A549 (cell line): Measurements from ENCODE around the gene SH3BGRL2. TPM values are rescaled to one million over a fixed set of nuclear protein-coding genes. Genes with fewer than 3 reads are reported as not detected.

Source experiments
- ATAC-seq, 2 experiments: fragments of 200-7000 bp in 1 of 2; fragments of >200 bp in 1 of 2; cut with Nextera tagmentation in 1 of 2; cut with Tn5 transposase in 1 of 2; 3 replicates each; pipeline versions ENCODE4 v1.8.0 to v1.9.1; 2018 to 2020; ENCODE audit warnings: mild to moderate bottlenecking in 1 of 2, moderate library complexity in 1 of 2
- CTCF ChIA-PET: fragments of 300-600 bp; sonication (Branson Sonifier 250); formaldehyde crosslinking; extraction: SDS; loops from one replicate; lab custom pipeline; 2021; ENCODE audit warnings: antibody characterized with exemption, inconsistent platforms; lab: Yijun Ruan, JAX
- POLR2A ChIA-PET: fragments of 350-600 bp; formaldehyde crosslinking; extraction: SDS; loops from one replicate; lab custom pipeline; 2021; ENCODE audit warnings: antibody characterized with exemption, inconsistent platforms; lab: Yijun Ruan, JAX
- DNase-seq, 2 experiments: peaks; one replicate each; pipeline versions ENCODE4 v3.0.0 to v3.0.0-alpha.2; 2011 to 2016; ENCODE audit warnings: low read depth in 1 of 2, low spot score in 1 of 2
- FAIRE-seq: peaks from 2 replicates; lab custom pipeline; 2011; peaks lifted over from hg19 to GRCh38; lab: Jason Lieb, UNC
- H3K27ac ChIP-seq, 2 experiments: fragments of >200 bp; sonication (Bioruptor Twin); formaldehyde crosslinking; 3 replicates each; pipeline ENCODE4 v1.5.1; 2016 to 2017
- H3K4me1 ChIP-seq: fragments of >200 bp; sonication (Bioruptor Twin); formaldehyde crosslinking; 3 replicates; pipeline ENCODE4 v1.6.1; 2016
- H3K4me2 ChIP-seq: fragments of >200 bp; sonication (Bioruptor Twin); formaldehyde crosslinking; 3 replicates; pipeline ENCODE4 v1.6.1; 2016
- H3K4me3 ChIP-seq: fragments of >200 bp; sonication (Bioruptor Twin); formaldehyde crosslinking; 3 replicates; pipeline ENCODE4 v1.5.1; 2016
- H3K9me3 ChIP-seq: fragments of >200 bp; sonication (Bioruptor Twin); formaldehyde crosslinking; 3 replicates; pipeline ENCODE4 v1.6.1; 2016
- BCL3 ChIP-seq: fragments of >200 bp; sonication (Bioruptor Twin); formaldehyde crosslinking; IDR thresholded peaks from 3 replicates; pipeline ENCODE4 v1.6.1; 2016
- CBX2 ChIP-seq: fragments of 200-600 bp; sonication (generic); IDR thresholded peaks from 2 replicates; pipeline ENCODE4 v1.6.1; 2016; ENCODE audit warnings: low read depth, mild to moderate bottlenecking, borderline replicate concordance
- CBX8 ChIP-seq: fragments of 200-600 bp; sonication (generic); IDR thresholded peaks from 2 replicates; pipeline ENCODE4 v1.6.1; 2016
- CEBPB ChIP-seq, 2 experiments: fragments of >200 bp in 1 of 2; sonication (Bioruptor Twin) in 1 of 2; formaldehyde crosslinking in 1 of 2; IDR thresholded peaks; 2 replicates each; pipeline ENCODE4 v1.6.1; 2012 to 2016
- E2F6 ChIP-seq: IDR thresholded peaks from 2 replicates; pipeline ENCODE4 v1.6.1; 2012; ENCODE audit warnings: low read depth, borderline replicate concordance
- ESRRA ChIP-seq: fragments of 150-350 bp; IDR thresholded peaks from 2 replicates; pipeline ENCODE4 v1.6.1; 2014; ENCODE audit warnings: mild to moderate bottlenecking, low read length, borderline replicate concordance
- FOSB ChIP-seq: fragments of 250-450 bp; sonication (Bioruptor Pico); IDR thresholded peaks from 2 replicates; pipeline ENCODE4 v1.5.0; 2020; ENCODE audit warnings: mild to moderate bottlenecking, moderate library complexity
- FOSL2 ChIP-seq, 2 experiments: fragments of 450-650 bp in 1 of 2; fragments of >200 bp in 1 of 2; sonication (Bioruptor Twin) in 1 of 2; formaldehyde crosslinking; IDR thresholded peaks; 2 replicates each; pipeline versions ENCODE4 v1.5.0 to v1.6.1; 2016 to 2020; ENCODE audit warnings: mild to moderate bottlenecking in 1 of 2, moderate library complexity in 1 of 2
- FOXS1 ChIP-seq: fragments of 250-450 bp; sonication (Bioruptor Pico); IDR thresholded peaks from 2 replicates; pipeline ENCODE4 v1.5.0; 2020; ENCODE audit warnings: mild to moderate bottlenecking, moderate library complexity
- HEYL ChIP-seq: fragments of 250-450 bp; sonication (Bioruptor Pico); IDR thresholded peaks from 2 replicates; pipeline ENCODE4 v1.8.0; 2021; ENCODE audit warnings: mild to moderate bottlenecking, moderate library complexity
- HOXB5 ChIP-seq: fragments of 250-450 bp; sonication (Bioruptor Pico); IDR thresholded peaks from 2 replicates; pipeline ENCODE4 v1.5.0; 2020; ENCODE audit warnings: mild to moderate bottlenecking, moderate library complexity
- KDM5A ChIP-seq: fragments of 200-600 bp; sonication (generic); IDR thresholded peaks from 2 replicates; pipeline ENCODE4 v1.6.1; 2016; ENCODE audit warnings: antibody characterized with exemption, mild to moderate bottlenecking
- MAZ ChIP-seq: fragments of 150-350 bp; IDR thresholded peaks from 2 replicates; pipeline ENCODE4 v1.6.1; 2014; ENCODE audit warnings: antibody characterized with exemption, low read depth, low read length, borderline replicate concordance
- NFE2L2 ChIP-seq: fragments of 150-350 bp; conservative IDR thresholded peaks from 2 replicates; pipeline ENCODE4 v1.6.1; 2014; ENCODE audit warnings: low read length
- NR3C1 ChIP-seq: fragments of >200 bp; sonication (Bioruptor Twin); formaldehyde crosslinking; IDR thresholded peaks from 3 replicates; pipeline ENCODE4 v1.6.1; 2017
- PHF8 ChIP-seq: fragments of 200-600 bp; sonication (generic); IDR thresholded peaks from 2 replicates; pipeline ENCODE4 v1.6.1; 2016; ENCODE audit warnings: low read depth, mild to moderate bottlenecking, antibody characterized with exemption, moderate library complexity, borderline replicate concordance
- POLR2AphosphoS2 ChIP-seq: conservative IDR thresholded peaks from 2 replicates; pipeline ENCODE4 v1.6.1; 2012; ENCODE audit warnings: low read length, improper control_type of control experiment, inconsistent platforms
- SMC3 ChIP-seq: fragments of >200 bp; sonication (Bioruptor Twin); formaldehyde crosslinking; IDR thresholded peaks from 3 replicates; pipeline ENCODE4 v1.6.1; 2018; ENCODE audit warnings: inconsistent platforms
- TP53 ChIP-seq: fragments of 250-450 bp; sonication (Bioruptor Pico); IDR thresholded peaks from 2 replicates; pipeline ENCODE4 v1.5.0; 2021; ENCODE audit warnings: mild to moderate bottlenecking, moderate library complexity
- USF2 ChIP-seq: fragments of 450-650 bp; IDR thresholded peaks from 2 replicates; pipeline ENCODE4 v1.6.1; 2014; ENCODE audit warnings: antibody characterized with exemption
- ZC3H11A ChIP-seq: fragments of 450-650 bp; IDR thresholded peaks from 2 replicates; pipeline ENCODE4 v1.6.1; 2014; ENCODE audit warnings: antibody characterized with exemption, mild to moderate bottlenecking
- WGBS: methylation state at CpG from one replicate; pipeline ENCODE4 v1.1.6; 2017; ENCODE audit errors: missing lambda C conversion rate; 5-methylcytosine and 5-hydroxymethylcytosine counted together
- polyA plus RNA-seq, 4 experiments: library from polyadenylated mRNA; depleted of rRNA in 3 of 4; stranded (reverse); fragments of >200 nt; fragmentation: RNase III in 1 of 4; extraction: RNeasy Plus Mini Kit Qiagen cat#74134 plus additional on column Dnase treatment in 1 of 4; gene quantifications; 2 replicates in 3 of 4; 3 replicates in 1 of 4; pipeline ENCODE4 v1.2.3, GENCODE V29; 2011 to 2017
- TF ChIP-seq, protein P1 (sequence below): fragments of 250-450 bp; sonication (Bioruptor Pico); IDR thresholded peaks from 2 replicates; pipeline ENCODE4 v1.5.0; 2020; ENCODE audit warnings: low read depth, mild to moderate bottlenecking, moderate library complexity
- TF ChIP-seq, protein P2 (sequence below): fragments of >200 bp; sonication (Bioruptor Twin); formaldehyde crosslinking; IDR thresholded peaks from 3 replicates; pipeline ENCODE4 v1.5.1; 2016

The SH3BGRL2 gene
- polyA plus RNA-seq, 2 of the 4 experiments (the other 2 are of a cell fraction): 0.48 to 1.9 TPM

GRCh38 chr6:79687759-79688158 lies 56.6 kb downstream of the SH3BGRL2 start:
- no peak for DNase-seq
- ChIA-PET POLR2A (no interaction called here), CTCF (interaction anchor here (0.8 to 1.4 kb wide), 3 partner anchors 15 to 26 kb away, joined by 3 to 4 read pairs (median 3); no protein-coding TSS in a partner anchor)
- 77% methylated on average over 1 of the region's 1 CpG for WGBS
- Histone ChIP-seq H3K4me2 (no peak overlapping the region), H3K9me3 (no peaks in the 10 kb centered on the region), H3K4me1 (no peaks in the 10 kb centered on the region), H3K27ac (no peak overlapping the region), H3K4me3 (no peak overlapping the region)
- no peak for FAIRE-seq
- no peak for ATAC-seq
- TF ChIP-seq ZC3H11A: no peak
- no peak for TF ChIP-seq CBX2
- TF ChIP-seq CEBPB (IDR thresholded peaks at IDR 0.05): no peak
- TF ChIP-seq FOXS1 (CRISPR knock-in tag): no peak
- TF ChIP-seq MAZ: no peak
- no peak for TF ChIP-seq NFE2L2
- no peak for TF ChIP-seq HEYL (CRISPR knock-in tag)
- no peak for TF ChIP-seq CBX8
- no peak for TF ChIP-seq HOXB5 (CRISPR knock-in tag)
- TF ChIP-seq SMC3: no peak
- TF ChIP-seq BCL3: no peak
- TF ChIP-seq E2F6: no peak

GRCh38 chr6:79694156-79694555 lies 63.0 kb downstream of the SH3BGRL2 start:
- Histone ChIP-seq H3K4me3 (no peak overlapping the region), H3K9me3 (no peaks in the 10 kb centered on the region), H3K27ac (no peak overlapping the region), H3K4me2 (no peak overlapping the region), H3K4me1 (no peaks in the 10 kb centered on the region)
- FAIRE-seq (no peak), ATAC-seq (no peak), DNase-seq (no peak)
- 23% methylated on average over 3 of the region's 3 CpGs for WGBS
- ChIA-PET POLR2A (no interaction called here), CTCF (no interaction called here)
- no peak for TF ChIP-seq ESRRA

GRCh38 chr6:79694623-79695343 lies 63.7 kb downstream of the SH3BGRL2 start:
- ChIA-PET CTCF (no interaction called here), POLR2A (no interaction called here)
- Histone ChIP-seq H3K4me1 (no peaks in the 10 kb centered on the region), H3K27ac (no peak overlapping the region), H3K4me3 (no peak overlapping the region), H3K4me2 (no peak overlapping the region), H3K9me3 (no peaks in the 10 kb centered on the region)
- FAIRE-seq: no peak
- TF ChIP-seq POLR2AphosphoS2 (no peak), HOXB5 (CRISPR knock-in tag) (no peak), TP53 (CRISPR knock-in tag) (no peak), PHF8 (no peak), CEBPB (IDR thresholded peaks at IDR 0.05) (no peak), FOXS1 (CRISPR knock-in tag) (no peak), USF2 (no peak), FOSB (no peak), NR3C1 (no peak), FOSL2 (IDR thresholded peaks at IDR 0.05) (no peak), FOSL2 (CRISPR knock-in tag; IDR thresholded peaks at IDR 0.05) (no peak), KDM5A (no peak)
- TF ChIP-seq, protein P1, sequence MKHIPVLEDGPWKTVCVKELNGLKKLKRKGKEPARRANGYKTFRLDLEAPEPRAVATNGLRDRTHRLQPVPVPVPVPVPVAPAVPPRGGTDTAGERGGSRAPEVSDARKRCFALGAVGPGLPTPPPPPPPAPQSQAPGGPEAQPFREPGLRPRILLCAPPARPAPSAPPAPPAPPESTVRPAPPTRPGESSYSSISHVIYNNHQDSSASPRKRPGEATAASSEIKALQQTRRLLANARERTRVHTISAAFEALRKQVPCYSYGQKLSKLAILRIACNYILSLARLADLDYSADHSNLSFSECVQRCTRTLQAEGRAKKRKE: no peak
- TF ChIP-seq, protein P2, sequence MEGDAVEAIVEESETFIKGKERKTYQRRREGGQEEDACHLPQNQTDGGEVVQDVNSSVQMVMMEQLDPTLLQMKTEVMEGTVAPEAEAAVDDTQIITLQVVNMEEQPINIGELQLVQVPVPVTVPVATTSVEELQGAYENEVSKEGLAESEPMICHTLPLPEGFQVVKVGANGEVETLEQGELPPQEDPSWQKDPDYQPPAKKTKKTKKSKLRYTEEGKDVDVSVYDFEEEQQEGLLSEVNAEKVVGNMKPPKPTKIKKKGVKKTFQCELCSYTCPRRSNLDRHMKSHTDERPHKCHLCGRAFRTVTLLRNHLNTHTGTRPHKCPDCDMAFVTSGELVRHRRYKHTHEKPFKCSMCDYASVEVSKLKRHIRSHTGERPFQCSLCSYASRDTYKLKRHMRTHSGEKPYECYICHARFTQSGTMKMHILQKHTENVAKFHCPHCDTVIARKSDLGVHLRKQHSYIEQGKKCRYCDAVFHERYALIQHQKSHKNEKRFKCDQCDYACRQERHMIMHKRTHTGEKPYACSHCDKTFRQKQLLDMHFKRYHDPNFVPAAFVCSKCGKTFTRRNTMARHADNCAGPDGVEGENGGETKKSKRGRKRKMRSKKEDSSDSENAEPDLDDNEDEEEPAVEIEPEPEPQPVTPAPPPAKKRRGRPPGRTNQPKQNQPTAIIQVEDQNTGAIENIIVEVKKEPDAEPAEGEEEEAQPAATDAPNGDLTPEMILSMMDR: no peak
- ATAC-seq: no peak
- DNase-seq: no peak
- WGBS: 62% methylated on average over 6 of the region's 6 CpGs
